ENCODE data around the gene PCBP3. TPM values are rescaled to one million over a fixed set of nuclear protein-coding genes. Genes with fewer than 3 reads are reported as not detected.

Gene PCBP3
- total and polyA plus RNA-seq, 2 of the 8 experiments (the other 6 are each of a cell fraction or from before 2014, with no cell fraction given), result 3.5 to 6.3 TPM

GRCh38 chr21:45736690-45737484 lies 93.4 kb downstream of the PCBP3 start:
- H2BK120ac ChIP-seq (replicated peaks; ENCODE audit: low read depth, low read length), result peak overlapping the region; percentile 54
- no peak overlapping the region for H3K56ac ChIP-seq (replicated peaks; ENCODE audit: insufficient read length, low read depth, low read length)
- H3K79me1 ChIP-seq (ENCODE audit: low read depth, low read length), result no peaks in the 10 kb centered on the region
- H3K79me2 ChIP-seq (ENCODE audit: control insufficient read depth in 1 of 2, insufficient read depth in 2 of 2, low read length in 2 of 2), result no peaks in the 10 kb centered on the region
- H3K4me2 ChIP-seq (ENCODE audit: insufficient read depth in 1 of 2, low read depth in 2 of 2, low read length in 2 of 2), result no peak overlapping the region
- H3K4me1 ChIP-seq (replicated peaks in 1 of 4; ENCODE audit: control insufficient read depth in 3 of 4, insufficient read depth in 4 of 4, low read length in 3 of 4), result no peaks in the 10 kb centered on the region; a peak in 2 of 7 replicates
- no peaks in the 10 kb centered on the region for H3K36me3 ChIP-seq (ENCODE audit: control insufficient read depth in 2 of 4, insufficient read depth in 4 of 4, low read length in 3 of 4)
- 82% methylated on average over 17 of the region's 17 CpGs; no CpG with 5 or more reads in 1 of the 2 experiments for WGBS, 2 experiments (ENCODE audit: extremely low coverage in 1 of 2, insufficient coverage in 1 of 2, insufficient read length in 1 of 2, insufficient replicate concordance in 2 of 2, low coverage in 1 of 2, low lambda C conversion rate in 2 of 2, missing lambda C conversion rate in 1 of 2)
- H2BK15ac ChIP-seq (ENCODE audit: low read length), result no peak overlapping the region
- POLR2A ChIA-PET (ENCODE audit: partially characterized antibody), result interaction anchor here (1.0 kb wide), 1 partner anchor 11 kb away, joined by 3 read pairs; no protein-coding TSS in a partner anchor
- no peak for FAIRE-seq
- H3K27ac ChIP-seq (ENCODE audit: low read depth, low read length), result no peak overlapping the region
- peaks cover 4% of the 10 kb centered on the region; the same call in 1 of the 2 replicates for H3K23me2 ChIP-seq (ENCODE audit: low read depth, low read length)
- H2AFZ ChIP-seq (ENCODE audit: low read length), result no peak overlapping the region
- H3K14ac ChIP-seq (ENCODE audit: insufficient read length), result no peak overlapping the region
- no peak overlapping the region for H3K23ac ChIP-seq (ENCODE audit: insufficient read length)
- no peak overlapping the region; the same call in 1 of the 2 replicates for H4K8ac ChIP-seq (ENCODE audit: extremely low read depth, insufficient read depth, low read length)
- no peak overlapping the region for H4K5ac ChIP-seq (ENCODE audit: insufficient read length, low read depth, low read length)
- H3K18ac ChIP-seq (ENCODE audit: extremely low read depth, low read length), result no peak overlapping the region
- H3K27me3 ChIP-seq (replicated peaks in 1 of 4; ENCODE audit: control insufficient read depth in 3 of 4, extremely low read depth in 1 of 4, insufficient read depth in 3 of 4, low read length in 3 of 4), result no peaks in the 10 kb centered on the region; a peak in 1 of 7 replicates
- no peaks in the 10 kb centered on the region for H3K9me3 ChIP-seq (ENCODE audit: insufficient read depth in 2 of 2, low read depth in 1 of 2, low read length in 1 of 2)
- H2BK12ac ChIP-seq (ENCODE audit: low read depth, low read length), result no peak overlapping the region
- no peak overlapping the region for H2BK20ac ChIP-seq (ENCODE audit: low read length)
- no peak for DNase-seq (ENCODE audit: low read depth in 1 of 2, low spot score in 2 of 2)
- CTCF ChIA-PET (ENCODE audit: partially characterized antibody), result interaction anchor here (1.4 kb wide), 1 partner anchor 45 kb away, joined by 5 read pairs; no protein-coding TSS in a partner anchor
- H3K4ac ChIP-seq (replicated peaks; ENCODE audit: insufficient read length, low read depth, low read length), result no peak overlapping the region
- no peak overlapping the region for H2AK5ac ChIP-seq (ENCODE audit: low read depth, low read length)
- H4K20me1 ChIP-seq (replicated peaks in 1 of 2; ENCODE audit: control insufficient read depth in 1 of 2, insufficient read depth in 2 of 2, low read length in 2 of 2), result peaks cover 0 to 4% of the 10 kb centered on the region in 2 experiments
- no peak overlapping the region for H2BK5ac ChIP-seq (ENCODE audit: low read depth, low read length)
- H4K91ac ChIP-seq (replicated peaks; ENCODE audit: insufficient read length, low read length), result no peak overlapping the region
- no peak overlapping the region for H3K9ac ChIP-seq (replicated peaks in 1 of 4; ENCODE audit: extremely low read depth in 1 of 4, low read depth in 3 of 4, low read length in 3 of 4)
- no peak overlapping the region for H3K4me3 ChIP-seq (ENCODE audit: extremely low read depth in 1 of 4, insufficient read depth in 2 of 4, low read depth in 3 of 4, low read length in 4 of 4)
- TF ChIP-seq USF2 (IDR thresholded peaks at IDR 0.05; ENCODE audit: low read length) (no peak), RNF2 (IDR thresholded peaks at IDR 0.05; ENCODE audit: borderline replicate concordance, low read depth, low read length, missing control alignments, poor library complexity, severe bottlenecking) (no peak), YY1 (IDR thresholded peaks at IDR 0.05; ENCODE audit: low read depth, low read length) (no peak), SAP30 (IDR thresholded peaks at IDR 0.05; ENCODE audit: insufficient read depth, insufficient replicate concordance, low read length) (no peak), CHD2 (IDR thresholded peaks at IDR 0.05; ENCODE audit: low read length) (no peak), NANOG (IDR thresholded peaks at IDR 0.05; ENCODE audit: insufficient read depth, low read depth, low read length, poor library complexity, severe bottlenecking) (no peak), JUN (IDR thresholded peaks at IDR 0.05; ENCODE audit: low read depth, low read length) (no peak), CHD1 (IDR thresholded peaks at IDR 0.05; ENCODE audit: low read depth, low read length) (no peak), RBBP5 (IDR thresholded peaks at IDR 0.05; ENCODE audit: borderline replicate concordance, low read depth, low read length) (no peak), POLR2AphosphoS5 (IDR thresholded peaks at IDR 0.05; ENCODE audit: low read depth, low read length) (no peak), SP2 (IDR thresholded peaks at IDR 0.05; ENCODE audit: low read length) (no peak)
